Skeletal muscle tissue (tissue), 4 donors: Measurements from ENCODE around the gene MYO16. TPM values are rescaled to one million over a fixed set of nuclear protein-coding genes. Genes with fewer than 3 reads are reported as not detected.

Experiments used
- H3K27ac ChIP-seq: one replicate; pipeline ENCODE4 v1.7.0; 2013; ENCODE audit warnings: mild to moderate bottlenecking, low read depth, low read length, inconsistent platforms
- H3K27me3 ChIP-seq, 3 donors: one replicate each; pipeline ENCODE4 v1.7.0; 2013; ENCODE audit warnings: low read length in 3 of 3; ENCODE audit not compliant: control insufficient read depth in 3 of 3, insufficient read depth in 3 of 3
- H3K36me3 ChIP-seq, 3 donors: one replicate each; pipeline ENCODE4 v1.7.0; 2013; ENCODE audit warnings: low read length in 3 of 3; ENCODE audit not compliant: control insufficient read depth in 3 of 3, insufficient read depth in 3 of 3
- H3K4me1 ChIP-seq, 3 donors: one replicate each; pipeline ENCODE4 v1.7.0; 2013; ENCODE audit warnings: low read length in 3 of 3, mild to moderate bottlenecking in 3 of 3; ENCODE audit not compliant: control insufficient read depth in 3 of 3, insufficient read depth in 3 of 3
- H3K4me3 ChIP-seq, 3 donors: one replicate each; pipeline ENCODE4 v1.7.0; 2013; ENCODE audit warnings: low read length in 3 of 3
- H3K9ac ChIP-seq, 3 donors: one replicate each; pipeline ENCODE4 v1.7.0; 2013; ENCODE audit warnings: low read length in 3 of 3, mild to moderate bottlenecking in 3 of 3, moderate library complexity in 2 of 3, low read depth in 1 of 3
- H3K9me3 ChIP-seq, 3 donors: one replicate each; pipeline ENCODE4 v1.7.0; 2013; ENCODE audit warnings: low read length in 3 of 3; ENCODE audit not compliant: control insufficient read depth in 3 of 3
- total RNA-seq: library from RNA; depleted of rRNA; stranded (reverse); fragments of >200 nt; gene quantifications from one replicate; pipeline ENCODE4 v1.2.3, GENCODE V29; 2014
- donor health status: Osteomylitis.

MYO16 gene
- total RNA-seq, 1 donor from 2014 or later = 43.8 TPM

DNA sequence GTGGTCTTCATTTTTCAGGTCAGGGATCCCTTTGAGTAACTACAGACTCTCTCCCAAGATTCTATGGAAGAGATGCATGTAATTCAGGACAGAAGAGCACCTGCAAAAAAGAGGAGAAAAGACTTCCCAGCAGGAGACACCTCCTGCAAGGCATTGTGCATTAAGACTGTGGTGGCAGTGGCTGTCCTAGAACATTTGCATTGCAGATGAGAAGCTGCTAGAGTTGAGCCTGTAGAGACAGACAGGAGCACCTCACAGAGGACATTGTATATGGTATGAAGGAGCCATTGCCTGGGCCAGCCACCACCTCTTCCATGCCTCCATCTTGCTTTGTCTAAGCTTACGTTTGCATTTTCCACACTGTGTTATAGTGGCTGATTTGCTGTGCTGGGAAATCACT, 11.2 kb upstream of the MYO16 start:
- Histone ChIP-seq H3K9ac (no peak overlapping the region), H3K36me3 (no peaks in the 10 kb centered on the region), H3K9me3 (no peaks in the 10 kb centered on the region), H3K4me1 (no peaks in the 10 kb centered on the region), H3K27me3 (no peaks in the 10 kb centered on the region), H3K27ac (no peak overlapping the region), H3K4me3 (no peak overlapping the region)

DNA sequence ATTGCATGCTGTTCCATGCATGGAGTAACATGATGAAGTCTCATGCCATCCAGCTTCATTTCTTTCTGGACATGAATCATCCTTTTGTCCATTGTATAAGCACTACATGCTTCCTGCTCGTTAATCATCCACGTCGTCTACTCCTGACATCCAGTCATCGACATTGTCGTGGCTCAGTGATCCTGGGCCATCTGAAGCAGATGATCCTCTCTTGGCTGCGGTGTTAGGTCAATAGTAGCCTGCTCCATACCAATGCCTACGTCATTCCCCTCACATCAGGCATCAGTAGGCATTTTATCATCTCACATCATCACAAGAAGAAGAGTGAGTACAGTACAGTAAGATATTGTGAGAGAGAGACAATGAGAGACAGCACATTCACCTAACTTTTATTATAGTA, 7.9 kb upstream of the MYO16 start:
- Histone ChIP-seq H3K4me1 (no peaks in the 10 kb centered on the region), H3K36me3 (no peaks in the 10 kb centered on the region), H3K27ac (no peak overlapping the region), H3K27me3 (no peaks in the 10 kb centered on the region), H3K9me3 (peaks cover 0 to 4% (median 0%) of the 10 kb centered on the region in 3 donors), H3K9ac (no peak overlapping the region), H3K4me3 (no peak overlapping the region)

DNA sequence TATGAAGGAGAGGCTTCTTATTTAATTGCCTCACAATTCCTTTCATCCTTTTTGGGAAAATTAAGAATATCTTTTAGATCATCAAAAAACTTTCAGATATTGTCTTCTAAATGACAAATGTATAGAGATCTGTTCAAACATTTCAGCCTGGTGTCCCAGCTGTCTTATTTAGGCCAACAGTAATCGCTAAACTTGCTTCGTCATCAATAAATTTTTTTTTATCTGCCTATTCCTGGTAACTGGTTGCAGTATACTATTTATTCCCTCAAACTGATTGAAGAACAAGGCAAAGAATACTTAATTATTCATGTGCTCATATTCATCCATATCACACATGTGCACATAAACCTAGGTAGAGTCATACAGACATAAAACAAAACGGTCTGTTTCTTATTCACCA, 5.3 kb upstream of the MYO16 start:
- H3K27me3 ChIP-seq = no peaks in the 10 kb centered on the region
- H3K27ac ChIP-seq = no peak overlapping the region
- no peaks in the 10 kb centered on the region for H3K4me1 ChIP-seq
- H3K9me3 ChIP-seq = peaks cover 0 to 4% (median 0%) of the 10 kb centered on the region in 3 donors
- H3K4me3 ChIP-seq = no peak overlapping the region
- no peak overlapping the region for H3K9ac ChIP-seq
- H3K36me3 ChIP-seq = no peaks in the 10 kb centered on the region

DNA sequence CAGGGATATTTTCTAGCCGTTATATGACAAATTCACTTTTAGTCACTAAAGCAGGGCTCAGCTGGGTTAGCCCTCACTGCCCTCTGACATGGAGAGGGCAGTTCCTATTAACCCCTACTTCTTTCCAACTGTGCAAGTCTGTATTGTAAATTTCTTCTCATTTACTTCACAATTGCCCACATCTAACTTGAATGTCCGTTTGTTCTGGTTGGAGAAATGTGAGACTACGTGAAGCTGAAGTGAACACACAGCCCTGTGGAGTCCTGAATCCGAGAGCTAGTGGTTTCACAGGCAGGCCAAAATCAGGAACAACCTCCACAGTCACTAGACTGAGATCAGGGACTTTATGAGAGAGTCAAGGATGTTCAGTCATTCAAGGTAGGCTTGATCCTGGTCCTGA, 4.4 kb upstream of the MYO16 start:
- Histone ChIP-seq H3K27ac (no peak overlapping the region), H3K9ac (no peak overlapping the region), H3K4me3 (no peak overlapping the region)

DNA sequence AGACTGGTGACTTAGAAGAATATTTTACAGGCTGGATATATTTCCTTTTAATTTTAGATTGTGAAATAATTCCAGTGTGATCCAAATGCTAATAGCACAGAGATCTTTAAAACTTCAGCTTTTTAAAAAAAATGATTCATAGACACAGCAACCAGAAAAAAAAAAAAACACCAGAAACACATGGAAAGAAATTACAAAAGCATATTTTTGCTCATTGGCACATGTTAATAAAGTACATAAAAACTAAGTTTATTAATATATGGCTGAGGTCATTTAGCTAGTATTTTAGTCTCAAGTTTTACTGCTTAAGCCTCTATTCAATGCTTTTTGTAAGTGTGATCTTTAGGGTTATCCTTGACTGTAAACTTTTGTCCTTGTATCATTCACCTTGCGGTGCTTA, 577 bp downstream of the MYO16 start:
- Histone ChIP-seq H3K4me3 (no peak overlapping the region), H3K27ac (no peak overlapping the region), H3K4me1 (no peaks in the 10 kb centered on the region), H3K9ac (no peak overlapping the region), H3K27me3 (peaks cover 0 to 3% (median 0%) of the 10 kb centered on the region in 3 donors), H3K36me3 (no peaks in the 10 kb centered on the region), H3K9me3 (peaks cover 2 to 4% (median 2%) of the 10 kb centered on the region in 3 donors)

More for the DNA sequence above, 4.4 kb upstream of the MYO16 start:
- peaks cover 0 to 4% (median 0%) of the 10 kb centered on the region in 3 donors for H3K9me3 ChIP-seq
- H3K4me1 ChIP-seq = no peaks in the 10 kb centered on the region
- no peaks in the 10 kb centered on the region for H3K36me3 ChIP-seq
- peaks cover 0 to 3% (median 0%) of the 10 kb centered on the region in 3 donors for H3K27me3 ChIP-seq

DNA sequence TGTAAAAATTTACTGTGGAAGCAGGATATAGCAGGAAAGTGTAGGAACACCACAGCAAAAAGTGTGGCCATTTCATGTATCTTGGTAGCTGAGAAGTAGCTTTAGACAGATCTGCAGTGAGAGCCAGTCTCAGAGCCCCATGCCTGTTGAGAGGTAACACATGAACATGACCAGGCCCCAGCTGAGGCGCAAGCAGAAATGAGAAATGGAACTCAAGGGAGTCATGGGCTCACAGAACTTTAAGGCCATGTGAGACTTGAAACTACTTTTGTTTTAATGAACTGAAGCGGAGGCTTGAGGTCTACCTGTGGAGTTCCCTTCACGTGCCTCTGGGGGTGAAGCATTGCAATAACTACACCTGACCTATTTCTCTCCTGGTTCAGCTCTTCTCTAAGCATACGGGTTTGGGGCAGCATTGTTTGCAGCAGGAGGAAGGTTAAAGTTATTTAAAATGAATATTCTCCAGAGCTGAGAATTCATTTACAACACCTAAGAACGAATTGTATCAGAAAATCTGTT, 3.3 kb downstream of the MYO16 start:
- H3K36me3 ChIP-seq = no peaks in the 10 kb centered on the region
- no peaks in the 10 kb centered on the region for H3K4me1 ChIP-seq
- H3K27ac ChIP-seq = no peak overlapping the region
- peaks cover 0 to 2% (median 2%) of the 10 kb centered on the region in 3 donors for H3K9me3 ChIP-seq
- no peak overlapping the region for H3K4me3 ChIP-seq
- peaks cover 0 to 3% (median 0%) of the 10 kb centered on the region in 3 donors for H3K27me3 ChIP-seq
- H3K9ac ChIP-seq = no peak overlapping the region

DNA sequence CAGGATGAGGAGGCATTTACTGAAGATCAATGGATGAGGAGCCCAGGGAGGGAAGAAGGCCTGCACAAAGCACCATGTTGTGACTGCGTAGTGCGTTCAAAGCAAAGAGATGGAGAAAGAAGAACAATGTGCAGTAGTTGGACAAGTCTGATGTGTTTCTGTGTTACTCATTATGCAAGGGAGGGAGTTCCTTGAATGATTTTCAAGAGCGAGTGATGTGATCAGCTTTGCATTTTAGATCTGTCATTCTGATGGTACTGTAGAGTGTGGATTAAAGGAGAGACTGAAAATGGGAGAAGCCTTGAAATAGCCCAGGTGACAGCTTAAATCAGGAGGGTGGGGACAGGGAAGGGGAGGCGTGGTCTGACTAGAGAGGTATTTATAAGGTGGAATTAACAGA, 9.5 kb downstream of the MYO16 start:
- Histone ChIP-seq H3K36me3 (no peaks in the 10 kb centered on the region), H3K4me1 (no peaks in the 10 kb centered on the region), H3K4me3 (no peak overlapping the region), H3K9ac (no peak overlapping the region), H3K27ac (no peak overlapping the region), H3K27me3 (no peaks in the 10 kb centered on the region), H3K9me3 (no peaks in the 10 kb centered on the region)

DNA sequence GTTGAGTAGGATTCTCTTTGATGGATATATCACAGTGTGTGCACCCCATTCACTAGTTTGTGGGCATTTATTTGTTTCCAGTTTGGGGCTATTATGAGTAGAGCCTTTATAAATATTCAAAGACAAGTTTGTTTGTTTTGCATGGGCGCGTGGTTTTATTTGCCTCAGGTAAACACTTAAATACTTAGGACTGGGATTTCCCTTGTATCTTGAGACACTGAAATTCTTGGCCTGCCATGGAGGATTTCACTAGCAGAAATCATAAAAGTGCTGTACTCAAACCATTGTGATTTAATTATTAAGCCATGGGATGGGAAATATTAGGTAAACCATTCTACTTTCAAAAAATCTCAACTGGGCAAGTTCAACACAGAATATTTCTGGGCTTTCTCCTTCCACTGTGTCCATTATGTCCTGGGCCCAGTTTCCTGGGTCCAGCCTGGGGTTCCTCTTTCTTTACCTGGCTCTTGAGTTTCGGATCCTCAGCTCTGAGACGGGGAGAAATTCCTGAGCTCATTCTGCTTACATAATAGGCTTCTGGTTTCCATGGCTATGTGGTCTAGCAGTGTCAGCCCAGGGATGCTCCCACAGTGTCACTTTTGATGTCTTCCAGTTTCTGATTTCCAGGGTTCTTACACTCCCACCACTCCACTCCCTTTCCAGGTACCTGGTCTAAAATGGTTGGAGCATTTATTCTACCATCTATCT, 14.4 kb downstream of the MYO16 start:
- no peaks in the 10 kb centered on the region for H3K36me3 ChIP-seq
- no peak overlapping the region for H3K27ac ChIP-seq
- no peak overlapping the region for H3K4me3 ChIP-seq
- H3K9me3 ChIP-seq = peaks cover 0 to 4% (median 3%) of the 10 kb centered on the region in 3 donors
- no peaks in the 10 kb centered on the region for H3K4me1 ChIP-seq
- no peak overlapping the region for H3K9ac ChIP-seq
- H3K27me3 ChIP-seq = no peaks in the 10 kb centered on the region

DNA sequence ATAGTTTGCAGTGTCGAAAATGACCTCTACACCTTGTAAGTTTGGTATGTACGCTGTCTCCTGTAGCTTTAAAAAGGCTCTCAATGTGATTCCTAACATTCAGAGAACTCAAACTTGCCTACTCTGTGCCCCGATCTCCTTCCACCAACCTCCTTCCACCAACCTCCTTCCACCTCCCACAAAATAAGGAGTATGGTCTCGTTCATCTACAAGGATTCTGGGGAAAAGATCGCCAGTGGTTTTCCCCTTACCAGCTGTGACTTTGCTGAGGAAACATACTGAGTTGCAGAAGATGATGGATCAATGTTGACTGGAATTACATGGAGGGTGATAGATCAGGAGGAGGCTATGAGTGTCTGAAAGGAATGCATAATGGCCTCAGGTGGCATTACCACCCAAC, 16.0 kb downstream of the MYO16 start:
- H3K4me1 ChIP-seq = no peaks in the 10 kb centered on the region
- no peak overlapping the region for H3K4me3 ChIP-seq
- no peaks in the 10 kb centered on the region for H3K27me3 ChIP-seq
- H3K9ac ChIP-seq = no peak overlapping the region
- H3K9me3 ChIP-seq = peaks cover 0 to 4% (median 3%) of the 10 kb centered on the region in 3 donors
- no peak overlapping the region for H3K27ac ChIP-seq
- no peaks in the 10 kb centered on the region for H3K36me3 ChIP-seq

DNA sequence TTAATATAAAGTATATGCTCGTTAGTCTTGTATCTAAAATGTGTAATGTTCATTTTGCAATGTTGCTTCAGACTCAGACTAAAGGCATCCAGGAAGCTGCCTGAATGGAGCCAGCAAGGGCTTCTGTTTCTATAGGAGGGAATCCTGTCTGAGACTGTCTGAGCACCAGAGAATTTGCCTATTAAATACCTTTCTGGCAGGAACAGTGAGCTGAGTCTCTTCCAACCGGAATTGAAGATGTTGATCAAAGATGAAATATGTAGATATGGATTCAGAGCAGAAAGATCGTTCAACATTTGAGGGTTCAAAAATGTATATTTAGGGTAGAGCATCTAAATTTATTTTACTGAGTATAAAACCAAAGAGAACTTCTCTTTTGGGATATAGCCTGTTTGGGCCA, 20.9 kb downstream of the MYO16 start:
- no peaks in the 10 kb centered on the region for H3K4me1 ChIP-seq
- no peaks in the 10 kb centered on the region for H3K36me3 ChIP-seq
- H3K27ac ChIP-seq = no peak overlapping the region
- H3K9ac ChIP-seq = no peak overlapping the region
- H3K9me3 ChIP-seq = peaks cover 0 to 4% (median 0%) of the 10 kb centered on the region in 3 donors
- H3K4me3 ChIP-seq = no peak overlapping the region
- H3K27me3 ChIP-seq = no peaks in the 10 kb centered on the region
